ENCODE results near the gene GOPC. TPM values are rescaled to one million over a fixed set of nuclear protein-coding genes. Genes with fewer than 3 reads are reported as not detected.

Gene GOPC
- total and polyA plus RNA-seq, 12 donors = 12.3 to 35.3 (median 20.1) TPM

GRCh38 chr6:117564681-117565080 is 37.6 kb downstream of the GOPC start:
- 69 to 92% (median 88%) methylated on average over 1 of the region's 1 CpG for WGBS, 4 donors
- Histone ChIP-seq H3K27ac (no peak overlapping the region), H3K36me3 (replicated peaks in 1 of 2) (peaks cover 0 to 23% of the 10 kb centered on the region in 2 donors), H3K27me3 (no peaks in the 10 kb centered on the region), H3K4me3 (no peak overlapping the region), H3K4me1 (replicated peaks in 1 of 2) (no peaks in the 10 kb centered on the region), H3K9me3 (replicated peaks in 1 of 3) (peaks cover 0 to 7% (median 0%) of the 10 kb centered on the region in 3 donors)
- TF ChIP-seq POLR2A (IDR thresholded peaks at IDR 0.05) (no peak), CTCF (IDR thresholded peaks at IDR 0.05) (no peak)
- no peak for DNase-seq
- intact Hi-C loops (cut with DNase I) = no loop called here

- WGBS, 4 donors = 56 to 76% (median 68%) methylated on average over 3 of the region's 3 CpGs
- H3K4me1 ChIP-seq (replicated peaks in 1 of 2) = no peaks in the 10 kb centered on the region
- no peak for DNase-seq
- peaks cover 0 to 6% of the 10 kb centered on the region in 2 donors for H3K36me3 ChIP-seq (replicated peaks in 1 of 2)
- peaks cover 0 to 8% (median 0%) of the 10 kb centered on the region in 3 donors for H3K9me3 ChIP-seq (replicated peaks in 1 of 3)
- no peak overlapping the region for H3K27ac ChIP-seq
- intact Hi-C loops (cut with DNase I) = no loop called here
- no peaks in the 10 kb centered on the region for H3K27me3 ChIP-seq
- no peak for TF ChIP-seq CTCF (IDR thresholded peaks at IDR 0.05)
- no peak for TF ChIP-seq POLR2A (IDR thresholded peaks at IDR 0.05)
- no peak overlapping the region for H3K4me3 ChIP-seq
These were observed 41.2 kb downstream of the GOPC start for GRCh38 chr6:117561128-117561527.

GRCh38 chr6:117559299-117559698 is 43.0 kb downstream of the GOPC start:
- Histone ChIP-seq H3K4me1 (replicated peaks in 1 of 2) (no peaks in the 10 kb centered on the region), H3K36me3 (replicated peaks in 1 of 2) (peaks cover 0 to 6% of the 10 kb centered on the region in 2 donors), H3K27ac (no peak overlapping the region), H3K4me3 (no peak overlapping the region), H3K27me3 (no peaks in the 10 kb centered on the region), H3K9me3 (replicated peaks in 1 of 3) (peaks cover 0 to 8% (median 0%) of the 10 kb centered on the region in 3 donors)
- WGBS, 4 donors = 70 to 89% (median 87%) methylated on average over 4 of the region's 4 CpGs
- no peak for DNase-seq
- TF ChIP-seq POLR2A (IDR thresholded peaks at IDR 0.05) = no peak
- intact Hi-C loops (cut with DNase I) = loop anchor here (5.0 to 10.0 kb wide), 3 partner anchors 46 to 112 kb away; partner anchors contain the start of gene GOPC (in 1 of the 2)

GRCh38 chr6:117558818-117559217 is 43.5 kb downstream of the GOPC start:
- H3K27ac ChIP-seq = no peak overlapping the region
- TF ChIP-seq CTCF (IDR thresholded peaks at IDR 0.05) (no peak), POLR2A (IDR thresholded peaks at IDR 0.05) (no peak)
- 90 to 95% (median 91%) methylated on average over 3 to 4 of the region's 4 CpGs for WGBS, 4 donors
- H3K36me3 ChIP-seq (replicated peaks in 1 of 2) = peaks cover 0 to 6% of the 10 kb centered on the region in 2 donors
- no peak overlapping the region for H3K4me3 ChIP-seq
- intact Hi-C loops (cut with DNase I) = loop anchor here (5.0 to 10.0 kb wide), 3 partner anchors 46 to 112 kb away; partner anchors contain the start of gene GOPC (in 1 of the 2)
- H3K9me3 ChIP-seq (replicated peaks in 1 of 3) = peaks cover 0 to 8% (median 0%) of the 10 kb centered on the region in 3 donors
- H3K4me1 ChIP-seq (replicated peaks in 1 of 2) = no peaks in the 10 kb centered on the region
- DNase-seq = no peak
- H3K27me3 ChIP-seq = no peaks in the 10 kb centered on the region

- no peak for DNase-seq
- intact Hi-C loops (cut with DNase I) = loop anchor here (5.0 to 10.0 kb wide), 3 partner anchors 47 to 111 kb away; partner anchors contain the start of gene GOPC (in 1 of the 2)
- Histone ChIP-seq H3K4me3 (no peak overlapping the region), H3K27me3 (no peaks in the 10 kb centered on the region), H3K9me3 (replicated peaks in 1 of 3) (peaks cover 0 to 8% (median 0%) of the 10 kb centered on the region in 3 donors), H3K4me1 (replicated peaks in 1 of 2) (no peaks in the 10 kb centered on the region), H3K27ac (no peak overlapping the region), H3K36me3 (replicated peaks in 1 of 2) (peaks cover 0 to 3% of the 10 kb centered on the region in 2 donors)
- 76 to 97% (median 91%) methylated on average over 3 of the region's 3 CpGs for WGBS, 4 donors
- TF ChIP-seq CTCF (IDR thresholded peaks at IDR 0.05) (no peak), POLR2A (IDR thresholded peaks at IDR 0.05) (no peak)
These were observed 44.4 kb downstream of the GOPC start for GRCh38 chr6:117557951-117558350.
